ENCODE measurements around the gene ILF3. TPM values are rescaled to one million over a fixed set of nuclear protein-coding genes. Genes with fewer than 3 reads are reported as not detected.

ILF3 gene
- total and polyA plus RNA-seq, 2 experiments from 2014 or later = 191 to 224 TPM

GRCh38 chr19:10740798-10741197 is 86.7 kb downstream of the ILF3 start:
- H3K27me3 ChIP-seq = no peaks in the 10 kb centered on the region
- DNase-seq (ENCODE audit: low read depth in 1 of 2, low spot score in 1 of 2) = no peak
- H3K4me3 ChIP-seq = no peak overlapping the region
- no peaks in the 10 kb centered on the region for H3K9me3 ChIP-seq (ENCODE audit: low read depth)
- no peaks in the 10 kb centered on the region for H3K36me3 ChIP-seq
- no peak overlapping the region for H3K27ac ChIP-seq
- no peak for TF ChIP-seq CTCF (IDR thresholded peaks at IDR 0.05; ENCODE audit: low read depth, low read length)
- H3K4me1 ChIP-seq (ENCODE audit: low read depth) = no peaks in the 10 kb centered on the region

Other genes with a start within 250 kb of the ILF3 start
- gene PDE4A, start 233.8 kb upstream of the ILF3 start, total RNA-seq = 1.0 and 2.5 TPM in 2 replicates
- gene PDE4A, start 233.8 kb upstream of the ILF3 start, polyA plus RNA-seq = 2.4 and 3.4 TPM in 2 replicates
- 70.5 and 73.6 TPM in 2 replicates for gene KEAP1, start 151.0 kb upstream of the ILF3 start, total RNA-seq
- 85.5 and 92.5 TPM in 2 replicates for gene KEAP1, start 151.0 kb upstream of the ILF3 start, polyA plus RNA-seq
- 0.60 and 0.63 TPM in 2 replicates for gene S1PR5, start 136.9 kb upstream of the ILF3 start, total RNA-seq
- gene S1PR5, start 136.9 kb upstream of the ILF3 start, polyA plus RNA-seq = 0.75 TPM in 1 of 2 replicates, not detected in the other
- 67.0 and 67.3 TPM in 2 replicates for gene ATG4D, start 110.4 kb upstream of the ILF3 start, total RNA-seq
- 69.0 and 74.0 TPM in 2 replicates for gene ATG4D, start 110.4 kb upstream of the ILF3 start, polyA plus RNA-seq
- 15.3 and 28.3 TPM in 2 replicates for gene KRI1, start 88.3 kb upstream of the ILF3 start, total RNA-seq
- gene KRI1, start 88.3 kb upstream of the ILF3 start, polyA plus RNA-seq = 26.1 and 34.9 TPM in 2 replicates
- 11.1 and 15.3 TPM in 2 replicates for gene CDKN2D, start 85.4 kb upstream of the ILF3 start, total RNA-seq
- gene CDKN2D, start 85.4 kb upstream of the ILF3 start, polyA plus RNA-seq = 17.6 and 33.4 TPM in 2 replicates
- gene AP1M2, start 67.0 kb upstream of the ILF3 start, total RNA-seq = 0.12 TPM in 1 of 2 replicates, not detected in the other
- gene AP1M2, start 67.0 kb upstream of the ILF3 start, polyA plus RNA-seq = 0.28 TPM in 1 of 2 replicates, not detected in the other
- 78.8 and 109 TPM in 2 replicates for gene SLC44A2, start 28.8 kb upstream of the ILF3 start, total RNA-seq
- 108 and 162 TPM in 2 replicates for gene SLC44A2, start 28.8 kb upstream of the ILF3 start, polyA plus RNA-seq
- 30.6 and 35.0 TPM in 2 replicates for gene QTRT1, start 47.1 kb downstream of the ILF3 start, total RNA-seq
- gene QTRT1, start 47.1 kb downstream of the ILF3 start, polyA plus RNA-seq = 70.8 and 84.1 TPM in 2 replicates
- 122 and 124 TPM in 2 replicates for gene DNM2, start 63.7 kb downstream of the ILF3 start, total RNA-seq
- 132 and 146 TPM in 2 replicates for gene DNM2, start 63.7 kb downstream of the ILF3 start, polyA plus RNA-seq
- 77.5 and 83.1 TPM in 2 replicates for gene TMED1, start 181.9 kb downstream of the ILF3 start, total RNA-seq
- 131 and 137 TPM in 2 replicates for gene TMED1, start 181.9 kb downstream of the ILF3 start, polyA plus RNA-seq
- gene C19orf38, start 194.1 kb downstream of the ILF3 start, total RNA-seq = 0.33 TPM in 1 of 2 replicates, not detected in the other
- 0.64 and 1.1 TPM in 2 replicates for gene C19orf38, start 194.1 kb downstream of the ILF3 start, polyA plus RNA-seq
- gene CARM1, start 217.2 kb downstream of the ILF3 start, total RNA-seq = 90.7 and 92.6 TPM in 2 replicates
- gene CARM1, start 217.2 kb downstream of the ILF3 start, polyA plus RNA-seq = 46.8 and 81.2 TPM in 2 replicates

All from cardiac muscle cell (in vitro differentiated cells and primary cell).